Loucy (cell line): ENCODE data around the gene UTP20.

Experiments used
- H2AFZ ChIP-seq: fragments of 200-600 bp; sonication (generic); 2 replicates; pipeline ENCODE4 v1.6.0; 2016; ENCODE audit warnings: antibody characterized with exemption, mild to moderate bottlenecking, low read length, moderate library complexity
- H3F3A ChIP-seq: fragments of 200-600 bp; 2 replicates; pipeline ENCODE4 v1.6.0; 2016; ENCODE audit warnings: antibody characterized with exemption, low read depth, mild to moderate bottlenecking
- H3K27me3 ChIP-seq: fragments of 200-600 bp; sonication (generic); 2 replicates; pipeline ENCODE4 v1.6.1; 2014; ENCODE audit warnings: low read length, mild to moderate bottlenecking; ENCODE audit not compliant: insufficient read depth, poor library complexity, severe bottlenecking
- H3K36me3 ChIP-seq: fragments of 200-600 bp; sonication (generic); 2 replicates; pipeline ENCODE4 v1.6.1; 2016; ENCODE audit warnings: low read length; ENCODE audit not compliant: insufficient read depth
- H3K4me1 ChIP-seq: fragments of 200-600 bp; sonication (generic); 2 replicates; pipeline ENCODE4 v1.5.1; 2014; ENCODE audit warnings: low read length, mild to moderate bottlenecking; ENCODE audit not compliant: insufficient read depth, poor library complexity, severe bottlenecking
- H3K4me2 ChIP-seq: fragments of 200-600 bp; sonication (generic); 2 replicates; pipeline ENCODE4 v1.6.0; 2014; ENCODE audit warnings: antibody characterized with exemption, low read length, low read depth, mild to moderate bottlenecking; ENCODE audit not compliant: poor library complexity, severe bottlenecking
- H3K4me3 ChIP-seq: fragments of 200-600 bp; sonication (generic); 2 replicates; pipeline ENCODE4 v1.5.1; 2014; ENCODE audit warnings: low read length, mild to moderate bottlenecking, mixed read lengths; ENCODE audit not compliant: poor library complexity, severe bottlenecking
- H3K79me2 ChIP-seq: fragments of 200-600 bp; sonication (generic); 2 replicates; pipeline ENCODE4 v1.6.1; 2014; ENCODE audit warnings: low read length; ENCODE audit not compliant: insufficient read depth
- H3K9ac ChIP-seq: fragments of 200-600 bp; sonication (generic); 2 replicates; pipeline ENCODE4 v1.6.0; 2014; ENCODE audit warnings: mild to moderate bottlenecking, low read depth, low read length, moderate library complexity; ENCODE audit not compliant: poor library complexity, severe bottlenecking
- H3K9me2 ChIP-seq: fragments of 200-600 bp; sonication (generic); replicated peaks from 2 replicates; pipeline ENCODE4 v1.6.1; 2016; ENCODE audit warnings: low read depth, low read length, mixed read lengths
- H3K9me3 ChIP-seq: fragments of 200-600 bp; sonication (generic); 2 replicates; pipeline ENCODE4 v1.6.1; 2014; ENCODE audit warnings: mild to moderate bottlenecking, antibody characterized with exemption, low read length, low read depth; ENCODE audit not compliant: insufficient read depth
- H4K20me1 ChIP-seq: fragments of 200-600 bp; sonication (generic); 2 replicates; pipeline ENCODE4 v1.6.0; 2014; ENCODE audit warnings: antibody characterized with exemption, low read length, mild to moderate bottlenecking; ENCODE audit not compliant: insufficient read depth, poor library complexity, severe bottlenecking
- EZH2phosphoT487 ChIP-seq: fragments of 200-600 bp; IDR thresholded peaks from 2 replicates; pipeline ENCODE4 v1.6.1; 2018; ENCODE audit warnings: antibody characterized with exemption, mild to moderate bottlenecking, moderate library complexity, borderline replicate concordance
- TF ChIP-seq, protein P1 (sequence below): fragments of 200-600 bp; sonication (generic); conservative IDR thresholded peaks from 2 replicates; pipeline ENCODE4 v1.5.1; 2014; ENCODE audit warnings: mild to moderate bottlenecking, antibody characterized with exemption, low read length

UTP20 gene

DNA sequence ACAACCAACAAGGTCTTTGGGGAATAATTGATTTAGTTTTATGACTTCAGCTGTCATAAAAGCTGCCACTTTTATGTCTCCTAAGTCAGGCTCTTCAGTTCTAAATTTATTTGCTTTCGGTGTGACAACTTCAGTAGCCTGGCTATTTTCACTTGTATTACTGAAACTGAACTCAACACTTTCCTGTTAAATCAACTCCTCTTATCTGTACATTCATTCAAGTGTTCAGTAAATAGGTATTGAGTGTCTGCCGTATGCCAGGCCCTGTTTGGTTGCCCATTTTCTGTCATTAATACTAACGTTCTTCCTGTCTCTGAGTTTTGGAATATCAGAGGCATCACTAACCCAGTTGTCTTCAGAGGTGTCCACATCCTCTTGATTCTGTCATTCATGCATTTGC, 7.5 kb downstream of the UTP20 start:
- Histone ChIP-seq H3K4me2 (no peak overlapping the region), H3K9me2 (no peaks in the 10 kb centered on the region), H3F3A (no peaks in the 10 kb centered on the region), H3K9ac (no peak overlapping the region), H4K20me1 (no peaks in the 10 kb centered on the region), H3K27me3 (no peaks in the 10 kb centered on the region), H3K79me2 (0 out of 2 replicates have a peak, but pooled peaks cover 3% of the 10 kb centered on the region), H3K36me3 (peaks cover 28% of the 10 kb centered on the region; the same call in 1 of the 2 replicates), H2AFZ (no peak overlapping the region), H3K4me3 (no peak overlapping the region), H3K9me3 (no peaks in the 10 kb centered on the region), H3K4me1 (peaks cover 4% of the 10 kb centered on the region)
- no peak for TF ChIP-seq EZH2phosphoT487
- TF ChIP-seq, protein P1, sequence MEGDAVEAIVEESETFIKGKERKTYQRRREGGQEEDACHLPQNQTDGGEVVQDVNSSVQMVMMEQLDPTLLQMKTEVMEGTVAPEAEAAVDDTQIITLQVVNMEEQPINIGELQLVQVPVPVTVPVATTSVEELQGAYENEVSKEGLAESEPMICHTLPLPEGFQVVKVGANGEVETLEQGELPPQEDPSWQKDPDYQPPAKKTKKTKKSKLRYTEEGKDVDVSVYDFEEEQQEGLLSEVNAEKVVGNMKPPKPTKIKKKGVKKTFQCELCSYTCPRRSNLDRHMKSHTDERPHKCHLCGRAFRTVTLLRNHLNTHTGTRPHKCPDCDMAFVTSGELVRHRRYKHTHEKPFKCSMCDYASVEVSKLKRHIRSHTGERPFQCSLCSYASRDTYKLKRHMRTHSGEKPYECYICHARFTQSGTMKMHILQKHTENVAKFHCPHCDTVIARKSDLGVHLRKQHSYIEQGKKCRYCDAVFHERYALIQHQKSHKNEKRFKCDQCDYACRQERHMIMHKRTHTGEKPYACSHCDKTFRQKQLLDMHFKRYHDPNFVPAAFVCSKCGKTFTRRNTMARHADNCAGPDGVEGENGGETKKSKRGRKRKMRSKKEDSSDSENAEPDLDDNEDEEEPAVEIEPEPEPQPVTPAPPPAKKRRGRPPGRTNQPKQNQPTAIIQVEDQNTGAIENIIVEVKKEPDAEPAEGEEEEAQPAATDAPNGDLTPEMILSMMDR, result no peak

DNA sequence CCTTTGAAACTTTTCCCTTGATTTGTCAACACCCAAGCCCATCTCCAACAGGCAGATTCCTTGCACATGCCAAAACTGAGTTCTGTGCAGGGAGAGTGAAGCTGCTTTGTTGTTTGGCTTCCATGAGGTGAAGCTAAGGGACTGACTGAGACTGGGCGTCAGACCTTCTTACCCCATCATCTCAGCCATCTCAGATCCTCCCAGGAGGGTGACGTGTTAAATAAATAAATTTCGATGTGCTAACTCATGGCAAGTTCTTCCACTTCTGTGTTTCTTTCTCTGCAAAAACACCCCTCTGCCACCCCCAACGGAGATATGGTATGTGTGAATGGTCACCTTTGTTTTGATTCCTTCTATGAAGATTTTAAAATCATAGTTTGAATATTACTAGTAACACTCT, 17.8 kb downstream of the UTP20 start:
- no peak overlapping the region for H3K9ac ChIP-seq
- H3K9me3 ChIP-seq, result no peaks in the 10 kb centered on the region
- H3K4me3 ChIP-seq, result no peak overlapping the region
- H3K36me3 ChIP-seq, result peaks cover 39% of the 10 kb centered on the region; the same call in 1 of the 2 replicates
- H3K79me2 ChIP-seq, result no peaks in the 10 kb centered on the region
- no peaks in the 10 kb centered on the region for H3K9me2 ChIP-seq
- H3F3A ChIP-seq, result no peaks in the 10 kb centered on the region
- H3K4me1 ChIP-seq, result no peaks in the 10 kb centered on the region
- no peak overlapping the region for H3K4me2 ChIP-seq
- H4K20me1 ChIP-seq, result no peaks in the 10 kb centered on the region
- H3K27me3 ChIP-seq, result no peaks in the 10 kb centered on the region
- no peak overlapping the region for H2AFZ ChIP-seq
- no peak for TF ChIP-seq EZH2phosphoT487
- TF ChIP-seq, protein P1, result no peak

DNA sequence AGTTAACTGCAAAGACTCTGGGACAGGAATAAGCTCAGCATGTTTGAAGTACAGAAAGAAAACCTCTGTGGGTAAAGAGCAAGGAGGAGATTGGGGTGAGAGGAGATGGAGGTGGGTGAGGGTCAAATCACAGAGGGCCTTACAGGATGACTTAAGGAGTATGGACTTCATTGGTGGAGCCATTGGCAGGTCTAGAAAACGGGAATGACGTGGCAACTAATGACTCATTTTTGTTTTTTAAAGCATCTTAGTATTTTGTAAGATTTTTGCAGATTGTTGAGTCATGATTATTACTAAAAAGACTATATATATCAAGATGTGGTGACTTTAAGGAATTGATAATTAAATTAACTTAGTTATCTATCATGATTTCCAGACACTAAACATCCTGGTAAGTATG, 18.5 kb downstream of the UTP20 start:
- no peak overlapping the region for H3K9ac ChIP-seq
- H4K20me1 ChIP-seq, result no peaks in the 10 kb centered on the region
- H3K9me3 ChIP-seq, result no peaks in the 10 kb centered on the region
- no peak for TF ChIP-seq EZH2phosphoT487
- TF ChIP-seq, protein P1, result no peak
- no peaks in the 10 kb centered on the region for H3K27me3 ChIP-seq
- H3K4me1 ChIP-seq, result no peaks in the 10 kb centered on the region
- H2AFZ ChIP-seq, result no peak overlapping the region
- no peaks in the 10 kb centered on the region for H3F3A ChIP-seq
- H3K79me2 ChIP-seq, result no peaks in the 10 kb centered on the region
- H3K36me3 ChIP-seq, result peaks cover 40% of the 10 kb centered on the region; the same call in 1 of the 2 replicates
- no peak overlapping the region for H3K4me2 ChIP-seq
- no peaks in the 10 kb centered on the region for H3K9me2 ChIP-seq
- H3K4me3 ChIP-seq, result no peak overlapping the region
